HCT116 (cell line): ENCODE data around the gene LIPA. TPM values are rescaled to one million over a fixed set of nuclear protein-coding genes. Genes with fewer than 3 reads are reported as not detected.

Experiments
- ATAC-seq: fragments of 200-7000 bp; cut with Tn5 transposase; 2 replicates; pipeline ENCODE4 v1.9.1; 2020; ENCODE audit warnings: mild to moderate bottlenecking, moderate library complexity
- BruUV-seq: library from RNA; stranded (reverse); fragments of 400-500 nt; replicated peaks from 2 replicates; lab custom pipeline; 2021; lab: Mats Ljungman, UMichigan
- CTCF ChIA-PET: fragments of 300-600 bp; sonication (Branson Sonifier 250); formaldehyde crosslinking; loops from one replicate; lab custom pipeline; 2021; ENCODE audit warnings: antibody characterized with exemption; lab: Charles Lee
- POLR2A ChIA-PET: fragments of 300-600, 350-600 bp; sonication (Branson Sonifier 250); formaldehyde crosslinking; loops from one replicate; lab custom pipeline; 2021; ENCODE audit warnings: antibody characterized with exemption; lab: Charles Lee
- RAD21 ChIA-PET, 2 experiments: fragments of 300-600 bp; sonication (Branson Sonifier 250); formaldehyde crosslinking; loops; one replicate each; lab custom pipeline; 2023; ENCODE audit warnings: low total read pairs in 2 of 2; ENCODE audit not compliant: uncharacterized antibody in 2 of 2, unreplicated experiment in 2 of 2, low non-redundant PET in 1 of 2; lab: Charles Lee
- DNase-seq: peaks from one replicate; pipeline ENCODE4 v3.0.0-alpha.2; 2010; ENCODE audit warnings: low read depth, low spot score
- H2AFZ ChIP-seq: fragments of 200-600 bp; shearing (Covaris generic), sonication (generic); 2 replicates; pipeline ENCODE4 v1.6.1; 2017; ENCODE audit warnings: low read depth, mixed run types, mixed read lengths, antibody characterized with exemption, low read length; ENCODE audit not compliant: poor library complexity, severe bottlenecking
- H3K27ac ChIP-seq: 2 replicates; pipeline ENCODE4 v1.5.1; 2012; ENCODE audit warnings: low read depth, low read length
- H3K27me3 ChIP-seq: fragments of 200-600 bp; sonication (generic); 2 replicates; pipeline ENCODE4 v1.6.1; 2016; ENCODE audit warnings: mixed run types, low read length, mixed read lengths; ENCODE audit not compliant: insufficient read depth
- H3K36me3 ChIP-seq, 2 experiments: fragments of 200-500 bp in 1 of 2; fragments of 200-600 bp in 1 of 2; sonication (Bioruptor generic) in 1 of 2; sonication (generic) in 1 of 2; 2 replicates each; pipeline versions ENCODE4 v1.5.1 to v1.6.1; 2014 to 2016; ENCODE audit warnings: low read length in 2 of 2, inconsistent platforms in 1 of 2, mixed read lengths in 1 of 2, mixed run types in 1 of 2; ENCODE audit not compliant: insufficient read depth in 2 of 2, control insufficient read depth in 1 of 2
- H3K4me1 ChIP-seq, 2 experiments: fragments of 200-600 bp in 1 of 2; sonication (generic) in 1 of 2; 2 replicates each; pipeline versions ENCODE4 v1.5.1 to v1.6.1; 2012 to 2017; ENCODE audit warnings: low read length in 2 of 2, inconsistent platforms in 1 of 2, mild to moderate bottlenecking in 1 of 2, mixed read lengths in 1 of 2, mixed run types in 1 of 2, moderate library complexity in 1 of 2; ENCODE audit not compliant: insufficient read depth in 2 of 2, control insufficient read depth in 1 of 2
- H3K4me2 ChIP-seq: fragments of 200-600 bp; sonication (generic); 2 replicates; pipeline ENCODE4 v1.6.1; 2017; ENCODE audit warnings: mixed run types, low read length, mixed read lengths
- H3K4me3 ChIP-seq, 2 experiments: fragments of 200-600 bp in 1 of 2; sonication (generic) in 1 of 2; replicated peaks in 1 of 2; 2 replicates each; pipeline ENCODE4 v1.5.1; 2011 to 2016; ENCODE audit warnings: low read length in 2 of 2, control low read depth in 1 of 2, low read depth in 1 of 2, mild to moderate bottlenecking in 1 of 2, mixed read lengths in 1 of 2, mixed run types in 1 of 2
- H3K79me2 ChIP-seq: fragments of 200-600 bp; sonication (generic); 2 replicates; pipeline ENCODE4 v1.6.1; 2017; ENCODE audit warnings: mild to moderate bottlenecking, mixed run types, low read length, moderate library complexity, mixed read lengths; ENCODE audit not compliant: insufficient read depth
- H3K9ac ChIP-seq: fragments of 200-600 bp; sonication (generic); 2 replicates; pipeline ENCODE4 v1.6.1; 2016; ENCODE audit warnings: low read length, mixed read lengths
- H3K9me2 ChIP-seq: fragments of 200-600 bp; sonication (generic), shearing (Covaris generic); 2 replicates; pipeline ENCODE4 v1.6.1; 2017; ENCODE audit warnings: mixed run types, mild to moderate bottlenecking, moderate library complexity; ENCODE audit not compliant: insufficient read depth
- H3K9me3 ChIP-seq, 2 experiments: fragments of 200-500 bp in 1 of 2; fragments of 200-600 bp in 1 of 2; sonication (Bioruptor generic) in 1 of 2; sonication (generic) in 1 of 2; 2 replicates each; pipeline ENCODE4 v1.6.1; 2014 to 2017; ENCODE audit warnings: low read length in 2 of 2, mixed read lengths in 2 of 2, inconsistent platforms in 1 of 2, low read depth in 1 of 2, mild to moderate bottlenecking in 1 of 2, mixed run types in 1 of 2, moderate library complexity in 1 of 2; ENCODE audit not compliant: control insufficient read depth in 1 of 2, insufficient read depth in 1 of 2
- H4K20me1 ChIP-seq: fragments of 200-600 bp; sonication (generic), shearing (Covaris generic); 2 replicates; pipeline ENCODE4 v1.6.1; 2017; ENCODE audit warnings: mixed run types, mild to moderate bottlenecking, moderate library complexity; ENCODE audit not compliant: insufficient read depth
- CBX3 ChIP-seq: IDR thresholded peaks from 2 replicates; pipeline ENCODE4 v1.6.1; 2012; ENCODE audit warnings: low read depth
- CEBPB ChIP-seq: IDR thresholded peaks from 2 replicates; pipeline ENCODE4 v1.6.1; 2012; ENCODE audit warnings: low read depth
- ELF1 ChIP-seq: IDR thresholded peaks from 2 replicates; pipeline ENCODE4 v1.6.1; 2012; ENCODE audit warnings: low read depth, borderline replicate concordance
- EZH2 ChIP-seq: fragments of 200-600 bp; sonication (generic); IDR thresholded peaks from 2 replicates; pipeline ENCODE4 v1.6.1; 2017; ENCODE audit warnings: antibody characterized with exemption, mixed run types
- EZH2phosphoT487 ChIP-seq: fragments of 200-600 bp; IDR thresholded peaks from 2 replicates; pipeline ENCODE4 v1.6.1; 2018; ENCODE audit warnings: antibody characterized with exemption, borderline replicate concordance
- FOSL1 ChIP-seq: IDR thresholded peaks from 2 replicates; pipeline ENCODE4 v1.6.1; 2012; ENCODE audit warnings: low read depth
- JUND ChIP-seq: IDR thresholded peaks from 2 replicates; pipeline ENCODE4 v1.6.1; 2012
- POLR2A ChIP-seq: IDR thresholded peaks from 2 replicates; pipeline ENCODE4 v1.7.0; 2011; ENCODE audit warnings: borderline replicate concordance; ENCODE audit not compliant: insufficient read depth, insufficient read length; ENCODE audit errors: extremely low read depth
- POLR2AphosphoS5 ChIP-seq: IDR thresholded peaks from 2 replicates; pipeline ENCODE4 v1.6.1; 2011; ENCODE audit warnings: mild to moderate bottlenecking, low read depth, low read length, moderate library complexity
- SP1 ChIP-seq: IDR thresholded peaks from 2 replicates; pipeline ENCODE4 v1.6.1; 2012; ENCODE audit warnings: low read depth
- TCF7L2 ChIP-seq: IDR thresholded peaks from 2 replicates; pipeline ENCODE4 v1.7.0; 2011; ENCODE audit warnings: borderline replicate concordance, inconsistent platforms; ENCODE audit not compliant: insufficient read depth, insufficient read length; ENCODE audit errors: extremely low read depth
- YY1 ChIP-seq: IDR thresholded peaks from 2 replicates; pipeline ENCODE4 v1.6.1; 2011; ENCODE audit warnings: low read length, low read depth, moderate library complexity, mild to moderate bottlenecking; ENCODE audit not compliant: insufficient replicate concordance; ENCODE audit errors: extremely low read depth
- intact Hi-C: fragments of 100-400 bp; cut with micrococcal nuclease; formaldehyde crosslinking; loops from 2 replicates; pipeline ENCODE4 v1.10.0; 2022
- total RNA-seq: library from RNA; stranded (reverse); gene quantifications from one replicate; pipeline ENCODE4 v1.2.1, GENCODE V29; 2021; ENCODE audit not compliant: unreplicated experiment
- TF ChIP-seq, protein P1 (sequence below): IDR thresholded peaks from 2 replicates; pipeline ENCODE4 v1.6.1; 2011; ENCODE audit warnings: mild to moderate bottlenecking, low read length, moderate library complexity; ENCODE audit not compliant: insufficient replicate concordance; ENCODE audit errors: extremely low read depth
- TF ChIP-seq, protein P2 (sequence below): IDR thresholded peaks from 2 replicates; pipeline ENCODE4 v1.6.1; 2012
- TF ChIP-seq, protein P3 (sequence below): IDR thresholded peaks from 2 replicates; pipeline ENCODE4 v1.6.1; 2012
- TF ChIP-seq, protein P4 (sequence below), 3 experiments: fragments of 200-600 bp in 1 of 3; sonication (generic) in 1 of 3; IDR thresholded peaks in 2 of 3; conservative IDR thresholded peaks in 1 of 3; 2 replicates each; pipeline ENCODE4 v1.5.1; 2012 to 2017; ENCODE audit warnings: low read depth in 2 of 3, low read length in 2 of 3, antibody characterized with exemption in 1 of 3, borderline replicate concordance in 1 of 3, control low read depth in 1 of 3, mild to moderate bottlenecking in 1 of 3, mixed read lengths in 1 of 3, mixed run types in 1 of 3, moderate library complexity in 1 of 3; ENCODE audit not compliant: insufficient read depth in 1 of 3

LIPA gene
- total RNA-seq, 1 experiment from 2014 or later = 27.1 TPM

DNA sequence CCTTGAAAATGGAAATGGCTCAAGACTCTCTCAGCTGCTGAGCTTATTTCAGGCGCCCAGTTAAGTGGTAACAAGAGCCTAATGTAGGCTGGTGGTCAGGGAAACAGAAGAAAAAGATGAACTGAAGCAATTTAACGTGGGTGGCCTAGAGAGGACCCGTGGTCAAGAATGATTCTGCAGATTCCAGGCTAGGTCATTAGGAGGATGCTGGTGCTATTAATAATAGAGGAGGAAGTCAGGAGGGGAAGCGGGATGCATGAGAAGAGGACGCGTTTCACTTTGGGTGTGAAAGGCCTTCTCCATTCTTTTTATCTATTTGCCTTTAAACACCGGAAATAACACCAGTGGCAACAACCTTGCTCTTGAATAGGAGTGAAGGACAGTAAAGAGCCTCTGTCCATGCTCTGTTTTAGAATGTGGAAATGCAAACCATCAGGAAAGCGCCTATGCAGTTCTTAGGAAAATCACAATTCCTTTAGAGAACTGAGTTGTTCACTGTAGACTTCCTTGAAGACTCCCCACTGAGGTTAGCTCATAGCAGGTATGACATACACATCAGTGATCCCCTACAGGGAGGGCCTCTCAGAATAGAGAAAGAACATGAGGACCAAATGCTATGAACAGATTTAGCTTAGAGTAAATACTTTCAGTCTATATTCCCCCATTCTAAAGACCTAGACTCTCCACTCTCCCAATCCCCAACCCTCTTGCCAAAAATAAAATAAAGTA, 8.6 kb downstream of the LIPA start:
- ChIA-PET RAD21 (no interaction called here), POLR2A (interaction anchor here (0.6 kb wide), 1 partner anchor 9 kb away, joined by 3 read pairs; the partner anchor contains the start of gene LIPA), CTCF (interaction anchor here (1.2 kb wide), 1 partner anchor 8 kb away, joined by 3 read pairs; the partner anchor contains the start of gene LIPA)
- Histone ChIP-seq H3K4me2 (no peak overlapping the region), H3K27ac (no peak overlapping the region), H3K36me3 (no peaks in the 10 kb centered on the region), H3K79me2 (no peaks in the 10 kb centered on the region), H3K4me1 (no peaks in the 10 kb centered on the region; a peak in 1 of 4 replicates), H3K27me3 (no peaks in the 10 kb centered on the region), H3K9ac (no peak overlapping the region), H3K9me3 (no peaks in the 10 kb centered on the region), H2AFZ (no peak overlapping the region), H4K20me1 (no peaks in the 10 kb centered on the region), H3K9me2 (no peaks in the 10 kb centered on the region), H3K4me3 (no peak overlapping the region)
- TF ChIP-seq JUND = no peak
- TF ChIP-seq TCF7L2 = no peak
- TF ChIP-seq, protein P1, sequence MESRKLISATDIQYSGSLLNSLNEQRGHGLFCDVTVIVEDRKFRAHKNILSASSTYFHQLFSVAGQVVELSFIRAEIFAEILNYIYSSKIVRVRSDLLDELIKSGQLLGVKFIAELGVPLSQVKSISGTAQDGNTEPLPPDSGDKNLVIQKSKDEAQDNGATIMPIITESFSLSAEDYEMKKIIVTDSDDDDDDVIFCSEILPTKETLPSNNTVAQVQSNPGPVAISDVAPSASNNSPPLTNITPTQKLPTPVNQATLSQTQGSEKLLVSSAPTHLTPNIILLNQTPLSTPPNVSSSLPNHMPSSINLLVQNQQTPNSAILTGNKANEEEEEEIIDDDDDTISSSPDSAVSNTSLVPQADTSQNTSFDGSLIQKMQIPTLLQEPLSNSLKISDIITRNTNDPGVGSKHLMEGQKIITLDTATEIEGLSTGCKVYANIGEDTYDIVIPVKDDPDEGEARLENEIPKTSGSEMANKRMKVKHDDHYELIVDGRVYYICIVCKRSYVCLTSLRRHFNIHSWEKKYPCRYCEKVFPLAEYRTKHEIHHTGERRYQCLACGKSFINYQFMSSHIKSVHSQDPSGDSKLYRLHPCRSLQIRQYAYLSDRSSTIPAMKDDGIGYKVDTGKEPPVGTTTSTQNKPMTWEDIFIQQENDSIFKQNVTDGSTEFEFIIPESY = no peak
- TF ChIP-seq, protein P2, sequence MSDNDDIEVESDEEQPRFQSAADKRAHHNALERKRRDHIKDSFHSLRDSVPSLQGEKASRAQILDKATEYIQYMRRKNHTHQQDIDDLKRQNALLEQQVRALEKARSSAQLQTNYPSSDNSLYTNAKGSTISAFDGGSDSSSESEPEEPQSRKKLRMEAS = no peak
- TF ChIP-seq, protein P3, sequence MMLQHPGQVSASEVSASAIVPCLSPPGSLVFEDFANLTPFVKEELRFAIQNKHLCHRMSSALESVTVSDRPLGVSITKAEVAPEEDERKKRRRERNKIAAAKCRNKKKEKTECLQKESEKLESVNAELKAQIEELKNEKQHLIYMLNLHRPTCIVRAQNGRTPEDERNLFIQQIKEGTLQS = no peak
- no peak for TF ChIP-seq SP1
- TF ChIP-seq CBX3 = no peak
- no peak for TF ChIP-seq EZH2phosphoT487
- no peak for TF ChIP-seq EZH2
- TF ChIP-seq, protein P4, sequence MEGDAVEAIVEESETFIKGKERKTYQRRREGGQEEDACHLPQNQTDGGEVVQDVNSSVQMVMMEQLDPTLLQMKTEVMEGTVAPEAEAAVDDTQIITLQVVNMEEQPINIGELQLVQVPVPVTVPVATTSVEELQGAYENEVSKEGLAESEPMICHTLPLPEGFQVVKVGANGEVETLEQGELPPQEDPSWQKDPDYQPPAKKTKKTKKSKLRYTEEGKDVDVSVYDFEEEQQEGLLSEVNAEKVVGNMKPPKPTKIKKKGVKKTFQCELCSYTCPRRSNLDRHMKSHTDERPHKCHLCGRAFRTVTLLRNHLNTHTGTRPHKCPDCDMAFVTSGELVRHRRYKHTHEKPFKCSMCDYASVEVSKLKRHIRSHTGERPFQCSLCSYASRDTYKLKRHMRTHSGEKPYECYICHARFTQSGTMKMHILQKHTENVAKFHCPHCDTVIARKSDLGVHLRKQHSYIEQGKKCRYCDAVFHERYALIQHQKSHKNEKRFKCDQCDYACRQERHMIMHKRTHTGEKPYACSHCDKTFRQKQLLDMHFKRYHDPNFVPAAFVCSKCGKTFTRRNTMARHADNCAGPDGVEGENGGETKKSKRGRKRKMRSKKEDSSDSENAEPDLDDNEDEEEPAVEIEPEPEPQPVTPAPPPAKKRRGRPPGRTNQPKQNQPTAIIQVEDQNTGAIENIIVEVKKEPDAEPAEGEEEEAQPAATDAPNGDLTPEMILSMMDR (IDR thresholded peaks at IDR 0.05 in 2 of 3, conservative IDR thresholded peaks at IDR 0.05 in 1 of 3; ENCODE audit: borderline replicate concordance in 1 of 3, insufficient read depth in 1 of 3, low read depth in 2 of 3, low read length in 2 of 3) = no peak
- TF ChIP-seq CEBPB = no peak
- no peak for TF ChIP-seq FOSL1
- TF ChIP-seq POLR2A = no peak
- TF ChIP-seq ELF1 = no peak
- TF ChIP-seq YY1 = no peak
- no peak for TF ChIP-seq POLR2AphosphoS5
- BruUV-seq = no TSS peak
- ATAC-seq (no peak), DNase-seq (no peak)
- intact Hi-C loops = no loop called here
